ENCODE data around the gene POFUT2.

Gene POFUT2

DNA sequence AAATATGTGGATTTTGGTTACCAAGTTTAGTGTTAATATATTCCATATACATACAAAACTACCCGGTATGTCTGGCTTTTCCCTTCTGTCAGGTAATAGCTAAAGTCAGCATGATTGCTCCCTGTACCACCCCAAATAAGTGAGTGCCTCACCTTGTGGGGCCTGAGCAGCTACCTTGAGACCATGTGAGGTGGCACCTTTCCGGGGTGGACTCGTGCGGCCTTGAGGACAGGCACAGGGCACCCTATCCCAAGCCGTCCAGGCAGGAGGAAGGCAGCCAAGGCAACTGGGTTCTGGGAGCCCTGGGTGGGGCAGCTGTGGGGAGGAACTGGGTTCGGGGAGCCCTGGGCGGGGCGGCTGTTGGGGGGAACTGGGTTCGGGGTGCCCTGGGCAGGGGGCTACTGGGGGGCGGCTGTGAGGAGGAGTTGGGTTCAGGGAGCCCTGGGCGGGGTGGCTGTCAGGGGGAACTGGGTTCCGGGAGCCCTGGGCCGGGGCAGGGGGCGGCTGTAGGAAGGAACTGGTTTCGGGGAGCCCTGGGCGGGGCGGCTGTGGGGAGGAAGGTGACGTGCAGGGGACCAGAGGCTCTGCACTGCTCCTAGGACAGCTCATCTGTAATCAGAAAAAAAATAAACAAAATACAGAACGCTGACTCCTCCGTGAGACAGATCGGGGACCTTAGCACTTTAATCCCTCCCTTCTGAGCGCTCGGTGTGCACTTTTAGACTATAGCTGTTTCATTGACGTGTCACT, 63.3 kb downstream of the POFUT2 start:
- H3K9me3 ChIP-seq (ENCODE audit: low read length): peaks cover 2% of the 10 kb centered on the region
- H2AFZ ChIP-seq (ENCODE audit: low read depth, low read length): no peak overlapping the region
- no peak overlapping the region for H3K4me3 ChIP-seq (ENCODE audit: low read length)
- H3K4me1 ChIP-seq (ENCODE audit: insufficient read depth, low read length): no peaks in the 10 kb centered on the region
- no peaks in the 10 kb centered on the region for H3K36me3 ChIP-seq (ENCODE audit: insufficient read depth, low read length)
- H3K27me3 ChIP-seq (ENCODE audit: insufficient read depth, low read length): no peaks in the 10 kb centered on the region

- H3K4me1 ChIP-seq (ENCODE audit: insufficient read depth, low read length): no peaks in the 10 kb centered on the region
- no peaks in the 10 kb centered on the region for H3K36me3 ChIP-seq (ENCODE audit: insufficient read depth, low read length)
- no peak overlapping the region for H3K4me3 ChIP-seq (ENCODE audit: low read length)
- no peak overlapping the region for H2AFZ ChIP-seq (ENCODE audit: low read depth, low read length)
- H3K27me3 ChIP-seq (ENCODE audit: insufficient read depth, low read length): no peaks in the 10 kb centered on the region
- H3K9me3 ChIP-seq (ENCODE audit: low read length): peaks cover 2% of the 10 kb centered on the region
Observed at GRCh38 chr21:45223236-45224185, 64.2 kb downstream of the POFUT2 start.

- no peaks in the 10 kb centered on the region for H3K27me3 ChIP-seq (ENCODE audit: insufficient read depth, low read length)
- no peak overlapping the region for H3K4me3 ChIP-seq (ENCODE audit: low read length)
- H2AFZ ChIP-seq (ENCODE audit: low read depth, low read length): no peak overlapping the region
- peaks cover 4% of the 10 kb centered on the region for H3K9me3 ChIP-seq (ENCODE audit: low read length)
- H3K4me1 ChIP-seq (ENCODE audit: insufficient read depth, low read length): no peaks in the 10 kb centered on the region
- no peaks in the 10 kb centered on the region for H3K36me3 ChIP-seq (ENCODE audit: insufficient read depth, low read length)
Observed at GRCh38 chr21:45222001-45222400, 65.7 kb downstream of the POFUT2 start.

DNA sequence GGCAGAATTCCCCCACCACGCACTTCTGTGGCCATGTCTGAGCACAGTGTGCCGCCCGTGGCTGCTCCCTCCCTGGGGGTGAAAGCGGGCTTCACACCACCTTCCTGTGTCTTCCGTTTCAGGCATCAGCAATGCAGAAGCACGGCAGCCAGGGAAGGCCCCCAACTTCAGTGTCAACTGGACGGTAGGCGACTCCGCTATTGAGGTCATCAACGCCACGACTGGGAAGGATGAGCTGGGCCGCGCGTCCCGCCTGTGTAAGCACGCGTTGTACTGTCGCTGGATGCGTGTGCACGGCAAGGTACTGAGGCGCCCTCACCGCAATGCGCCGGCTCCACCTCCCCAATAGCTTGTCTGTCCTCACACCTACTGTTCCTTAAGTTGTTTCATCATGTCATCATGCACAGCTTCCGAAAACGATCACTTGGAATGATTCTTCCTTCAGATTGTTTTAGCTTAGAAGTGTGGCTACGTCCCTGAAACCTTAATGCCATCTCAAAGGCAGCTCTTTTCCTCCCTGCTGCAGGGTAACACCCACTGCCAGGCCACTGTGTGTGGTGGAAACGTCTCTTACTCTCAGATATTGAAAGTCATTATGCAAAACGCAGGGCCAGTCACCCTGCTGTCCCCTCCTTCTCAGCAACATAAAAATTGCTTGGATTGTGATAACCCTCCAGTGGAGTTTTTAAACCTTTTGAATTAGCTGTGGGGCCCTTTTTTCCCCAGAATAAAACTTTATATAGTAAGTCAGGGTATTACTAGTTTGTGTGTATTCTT, 66.8 kb downstream of the POFUT2 start:
- H2AFZ ChIP-seq (ENCODE audit: low read depth, low read length): no peak overlapping the region
- H3K4me3 ChIP-seq (ENCODE audit: low read length): no peak overlapping the region
- no peaks in the 10 kb centered on the region for H3K36me3 ChIP-seq (ENCODE audit: insufficient read depth, low read length)
- H3K27me3 ChIP-seq (ENCODE audit: insufficient read depth, low read length): no peaks in the 10 kb centered on the region
- peaks cover 4% of the 10 kb centered on the region for H3K9me3 ChIP-seq (ENCODE audit: low read length)
- H3K4me1 ChIP-seq (ENCODE audit: insufficient read depth, low read length): no peaks in the 10 kb centered on the region

GRCh38 chr21:45220071-45220481, 67.6 kb downstream of the POFUT2 start:
- Histone ChIP-seq H3K27me3 (ENCODE audit: insufficient read depth, low read length) (no peaks in the 10 kb centered on the region), H3K36me3 (ENCODE audit: insufficient read depth, low read length) (no peaks in the 10 kb centered on the region), H3K9me3 (ENCODE audit: low read length) (peaks cover 4% of the 10 kb centered on the region), H3K4me1 (ENCODE audit: insufficient read depth, low read length) (no peaks in the 10 kb centered on the region), H3K4me3 (ENCODE audit: low read length) (no peak overlapping the region), H2AFZ (ENCODE audit: low read depth, low read length) (no peak overlapping the region)

DNA sequence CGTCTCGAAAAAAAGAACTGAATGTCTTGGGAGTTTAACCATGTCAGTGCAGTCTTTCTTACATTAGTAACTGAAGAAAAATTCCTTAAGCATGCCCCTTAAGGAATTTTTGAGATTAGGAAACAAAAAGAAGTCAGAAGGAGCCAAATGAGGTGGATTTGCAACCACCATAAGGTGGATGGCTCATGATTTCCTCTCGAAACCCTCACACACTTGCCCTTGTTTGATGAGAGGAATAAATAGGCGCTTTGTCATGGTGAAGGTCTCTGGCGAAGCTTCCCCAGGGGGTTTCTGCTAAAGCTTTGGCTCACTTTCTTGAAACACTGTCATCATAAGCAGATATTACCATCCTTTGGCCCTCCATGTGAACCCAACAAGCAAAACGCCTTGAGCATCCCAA, 68.2 kb downstream of the POFUT2 start:
- H3K27me3 ChIP-seq (ENCODE audit: insufficient read depth, low read length): no peaks in the 10 kb centered on the region
- no peaks in the 10 kb centered on the region for H3K4me1 ChIP-seq (ENCODE audit: insufficient read depth, low read length)
- no peaks in the 10 kb centered on the region for H3K36me3 ChIP-seq (ENCODE audit: insufficient read depth, low read length)
- H3K9me3 ChIP-seq (ENCODE audit: low read length): peaks cover 4% of the 10 kb centered on the region
- H2AFZ ChIP-seq (ENCODE audit: low read depth, low read length): no peak overlapping the region
- H3K4me3 ChIP-seq (ENCODE audit: low read length): no peak overlapping the region

- H2AFZ ChIP-seq (ENCODE audit: low read depth, low read length): no peak overlapping the region
- no peaks in the 10 kb centered on the region for H3K36me3 ChIP-seq (ENCODE audit: insufficient read depth, low read length)
- no peak overlapping the region for H3K4me3 ChIP-seq (ENCODE audit: low read length)
- no peaks in the 10 kb centered on the region for H3K4me1 ChIP-seq (ENCODE audit: insufficient read depth, low read length)
- no peaks in the 10 kb centered on the region for H3K27me3 ChIP-seq (ENCODE audit: insufficient read depth, low read length)
- H3K9me3 ChIP-seq (ENCODE audit: low read length): peaks cover 4% of the 10 kb centered on the region
Observed at GRCh38 chr21:45217010-45217409, 70.7 kb downstream of the POFUT2 start.

DNA sequence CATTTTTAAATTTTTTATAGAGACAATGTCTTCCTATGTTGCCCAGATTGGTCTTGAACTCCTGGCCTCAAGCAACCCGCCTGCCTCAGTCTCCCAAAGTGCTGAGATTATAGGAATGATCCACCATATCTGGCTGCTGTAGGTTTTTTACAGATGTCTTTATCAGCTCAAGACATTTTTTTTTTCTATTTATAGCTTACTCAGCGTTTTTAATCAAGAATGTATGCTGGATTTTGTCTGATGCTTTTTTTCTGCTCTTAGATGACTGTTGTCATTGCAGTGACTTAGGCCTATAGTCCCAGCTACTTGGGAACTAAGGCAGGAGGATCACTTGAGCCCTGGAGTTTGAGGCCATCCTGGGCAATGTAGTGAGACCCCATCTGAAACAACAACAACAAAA, 72.5 kb downstream of the POFUT2 start:
- no peak overlapping the region for H2AFZ ChIP-seq (ENCODE audit: low read depth, low read length)
- no peaks in the 10 kb centered on the region for H3K36me3 ChIP-seq (ENCODE audit: insufficient read depth, low read length)
- no peaks in the 10 kb centered on the region for H3K4me1 ChIP-seq (ENCODE audit: insufficient read depth, low read length)
- peaks cover 2% of the 10 kb centered on the region for H3K9me3 ChIP-seq (ENCODE audit: low read length)
- no peaks in the 10 kb centered on the region for H3K27me3 ChIP-seq (ENCODE audit: insufficient read depth, low read length)
- no peak overlapping the region for H3K4me3 ChIP-seq (ENCODE audit: low read length)

Measured in neuron (in vitro differentiated cells).